ENCODE data around the gene CDH2. TPM values are rescaled to one million over a fixed set of nuclear protein-coding genes. Genes with fewer than 3 reads are reported as not detected.

CDH2 gene
- 83.8 and 87.2 TPM in 2 replicates for total RNA-seq
- long read RNA-seq, full-length matches to known transcripts = 112 of 193 reads
- long read RNA-seq, partial matches to known transcripts = 70 of 193 reads
- long read RNA-seq, other reads (novel, unspliced or antisense) = 11 of 193 reads

- peak; percentile 40 for TF ChIP-seq CTCF (IDR thresholded peaks at IDR 0.05)
- no peaks in the 10 kb centered on the region for H3K36me3 Mint-ChIP-seq (ENCODE audit: unreplicated experiment)
- peak within 1 kb of the TSS; percentile 85 for H3K27ac Mint-ChIP-seq (ENCODE audit: unreplicated experiment)
- peak within 1 kb of the TSS; percentile 95 for H3K4me3 Mint-ChIP-seq (ENCODE audit: unreplicated experiment)
- peak; percentile 90 for DNase-seq (ENCODE audit: extremely low spot score, unreplicated experiment)
- H3K27me3 Mint-ChIP-seq (ENCODE audit: unreplicated experiment) = no peaks in the 10 kb centered on the region
- H3K4me1 Mint-ChIP-seq (ENCODE audit: unreplicated experiment) = peaks cover 26% of the 10 kb centered on the region
- H3K9me3 Mint-ChIP-seq (ENCODE audit: unreplicated experiment) = no peaks in the 10 kb centered on the region
These were observed at the start of gene CDH2 for GRCh38 chr18:28176948-28177827. TSS of gene CDH2 (minus strand) at chr18:28177130. CDS start at chr18:28177022, 108 bp downstream.

- Mint-ChIP-seq H3K4me3 (ENCODE audit: unreplicated experiment) (no peak overlapping the region), H3K27me3 (ENCODE audit: unreplicated experiment) (no peaks in the 10 kb centered on the region), H3K9me3 (ENCODE audit: unreplicated experiment) (no peaks in the 10 kb centered on the region), H3K27ac (ENCODE audit: unreplicated experiment) (no peak overlapping the region), H3K4me1 (ENCODE audit: unreplicated experiment) (no peaks in the 10 kb centered on the region), H3K36me3 (ENCODE audit: unreplicated experiment) (no peaks in the 10 kb centered on the region)
- DNase-seq (ENCODE audit: extremely low spot score, unreplicated experiment) = no peak
- no peak for TF ChIP-seq CTCF (IDR thresholded peaks at IDR 0.05)
These were observed 35.1 kb upstream of the CDH2 start for GRCh38 chr18:28212060-28212459.

- no peak overlapping the region for H3K27ac Mint-ChIP-seq (ENCODE audit: unreplicated experiment)
- H3K27me3 Mint-ChIP-seq (ENCODE audit: unreplicated experiment) = no peaks in the 10 kb centered on the region
- H3K4me1 Mint-ChIP-seq (ENCODE audit: unreplicated experiment) = peaks cover 12% of the 10 kb centered on the region
- H3K9me3 Mint-ChIP-seq (ENCODE audit: unreplicated experiment) = no peaks in the 10 kb centered on the region
- no peak for TF ChIP-seq CTCF (IDR thresholded peaks at IDR 0.05)
- no peak for DNase-seq (ENCODE audit: extremely low spot score, unreplicated experiment)
- H3K4me3 Mint-ChIP-seq (ENCODE audit: unreplicated experiment) = no peak overlapping the region
- no peaks in the 10 kb centered on the region for H3K36me3 Mint-ChIP-seq (ENCODE audit: unreplicated experiment)
These were observed 31.9 kb upstream of the CDH2 start for GRCh38 chr18:28208712-28209265.

GRCh38 chr18:28208268-28208667 is 31.3 kb upstream of the CDH2 start:
- H3K4me1 Mint-ChIP-seq (ENCODE audit: unreplicated experiment) = peaks cover 13% of the 10 kb centered on the region
- no peak for TF ChIP-seq CTCF (IDR thresholded peaks at IDR 0.05)
- H3K4me3 Mint-ChIP-seq (ENCODE audit: unreplicated experiment) = no peak overlapping the region
- H3K27ac Mint-ChIP-seq (ENCODE audit: unreplicated experiment) = no peak overlapping the region
- no peaks in the 10 kb centered on the region for H3K9me3 Mint-ChIP-seq (ENCODE audit: unreplicated experiment)
- no peaks in the 10 kb centered on the region for H3K27me3 Mint-ChIP-seq (ENCODE audit: unreplicated experiment)
- no peaks in the 10 kb centered on the region for H3K36me3 Mint-ChIP-seq (ENCODE audit: unreplicated experiment)
- DNase-seq (ENCODE audit: extremely low spot score, unreplicated experiment) = no peak

- no peaks in the 10 kb centered on the region for H3K36me3 Mint-ChIP-seq (ENCODE audit: unreplicated experiment)
- peaks cover 13% of the 10 kb centered on the region for H3K4me1 Mint-ChIP-seq (ENCODE audit: unreplicated experiment)
- DNase-seq (ENCODE audit: extremely low spot score, unreplicated experiment) = no peak
- TF ChIP-seq CTCF (IDR thresholded peaks at IDR 0.05) = no peak
- no peak overlapping the region for H3K4me3 Mint-ChIP-seq (ENCODE audit: unreplicated experiment)
- H3K27ac Mint-ChIP-seq (ENCODE audit: unreplicated experiment) = peak overlapping the region; percentile 3
- H3K27me3 Mint-ChIP-seq (ENCODE audit: unreplicated experiment) = no peaks in the 10 kb centered on the region
- no peaks in the 10 kb centered on the region for H3K9me3 Mint-ChIP-seq (ENCODE audit: unreplicated experiment)
These were observed 27.2 kb upstream of the CDH2 start for GRCh38 chr18:28204154-28204553.
